Activated B cell treated with CpG ODN at 0.5 μM for 24 hours (primary cell): Measurements from ENCODE around the gene ME1. TPM values are rescaled to one million over a fixed set of nuclear protein-coding genes. Genes with fewer than 3 reads are reported as not detected.
"Not testable (repeated sequence)": the region's sequence is repeated elsewhere in the genome, so short reads cannot be mapped to it uniquely, and the experiment has no call there.

Experiments
- ATAC-seq: fragments of 200-7000 bp; cut with Tn5 transposase; one replicate; pipeline ENCODE4 v1.10.0; 2021; ENCODE audit warnings: low read depth, mild to moderate bottlenecking, moderate library complexity
- CTCF ChIA-PET: fragments of 350-600 bp; sonication (Branson Sonifier 250); formaldehyde crosslinking; loops from one replicate; lab custom pipeline; 2021; ENCODE audit warnings: antibody characterized with exemption; lab: Charles Lee
- POLR2A ChIA-PET: fragments of 350-600 bp; sonication (Branson Sonifier 250); formaldehyde crosslinking; loops from one replicate; lab custom pipeline; 2021; ENCODE audit warnings: antibody characterized with exemption; lab: Charles Lee
- DNase-seq: peaks from one replicate; pipeline ENCODE4 v3.0.0; 2022
- H3K27ac Mint-ChIP-seq: one replicate; pipeline ENCODE4 v1.8.0; 2020; ENCODE audit warnings: mixed read lengths
- H3K27me3 Mint-ChIP-seq: one replicate; pipeline ENCODE4 v1.8.0; 2021; ENCODE audit warnings: mixed read lengths
- H3K36me3 Mint-ChIP-seq: one replicate; pipeline ENCODE4 v1.8.0; 2021; ENCODE audit warnings: low read depth, mixed read lengths
- H3K4me1 Mint-ChIP-seq: one replicate; pipeline ENCODE4 v1.8.0; 2021; ENCODE audit warnings: mixed read lengths
- H3K4me3 Mint-ChIP-seq: one replicate; pipeline ENCODE4 v1.8.0; 2020; ENCODE audit warnings: mild to moderate bottlenecking, mixed read lengths
- H3K9me3 Mint-ChIP-seq: one replicate; pipeline ENCODE4 v1.8.0; 2020; ENCODE audit warnings: mixed read lengths
- CTCF ChIP-seq: fragments of 200-600 bp; IDR thresholded peaks from one replicate; pipeline ENCODE4 v1.8.0; 2022; ENCODE audit warnings: antibody characterized with exemption, mild to moderate bottlenecking
- intact Hi-C: fragments of 100-400 bp; cut with micrococcal nuclease; formaldehyde crosslinking; loops from one replicate; pipeline ENCODE4 v1.15.1; 2024
- total RNA-seq: library from RNA; stranded (reverse); gene quantifications from 2 replicates; pipeline ENCODE4 v1.2.3, GENCODE V29; 2022

The ME1 gene
- total RNA-seq, 1 donor from 2014 or later = not detected

DNA sequence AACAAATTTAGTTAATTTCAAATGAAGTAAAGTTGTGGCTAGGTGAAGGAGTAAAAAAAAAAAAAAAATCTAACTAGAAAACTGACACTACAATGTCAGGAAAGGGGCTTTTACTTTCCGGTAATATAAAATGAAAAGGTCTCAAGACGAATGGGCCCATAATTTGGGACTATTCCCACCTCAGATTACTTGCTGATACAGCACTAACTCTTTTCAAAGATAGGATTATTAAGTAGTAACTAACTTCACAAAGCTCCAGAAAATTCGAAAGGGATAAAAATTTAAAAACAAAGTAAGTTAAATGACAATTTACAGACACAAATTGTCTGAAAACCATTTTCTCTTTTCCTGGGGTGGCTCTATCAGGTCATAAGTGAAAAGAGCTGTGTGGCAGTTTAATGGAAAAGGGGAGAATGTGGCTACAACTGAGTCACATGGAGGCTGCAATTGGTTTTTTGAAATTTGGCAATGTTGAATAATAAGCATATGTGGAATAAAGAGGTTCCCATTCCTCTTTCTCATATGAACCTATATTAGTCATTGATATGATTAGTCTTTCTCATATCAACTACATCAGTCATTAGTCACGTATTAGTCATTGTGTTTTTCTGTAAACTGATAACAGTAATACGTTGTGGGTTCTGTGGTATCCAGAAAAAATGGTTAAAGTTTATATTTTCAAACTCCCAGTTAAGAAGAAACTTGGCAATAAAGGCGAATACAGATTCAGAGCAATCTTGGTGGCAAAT is 159.7 kb downstream of the ME1 start:
- H3K4me3 Mint-ChIP-seq = no peak overlapping the region
- no peak overlapping the region for H3K27ac Mint-ChIP-seq
- TF ChIP-seq CTCF = no peak
- H3K9me3 Mint-ChIP-seq = no peaks in the 10 kb centered on the region
- no peak for DNase-seq
- ATAC-seq = no peak
- H3K36me3 Mint-ChIP-seq = no peaks in the 10 kb centered on the region
- H3K4me1 Mint-ChIP-seq = no peaks in the 10 kb centered on the region
- ChIA-PET POLR2A (no interaction called here), CTCF (no interaction called here)
- intact Hi-C loops = no loop called here
- H3K27me3 Mint-ChIP-seq = no peaks in the 10 kb centered on the region

DNA sequence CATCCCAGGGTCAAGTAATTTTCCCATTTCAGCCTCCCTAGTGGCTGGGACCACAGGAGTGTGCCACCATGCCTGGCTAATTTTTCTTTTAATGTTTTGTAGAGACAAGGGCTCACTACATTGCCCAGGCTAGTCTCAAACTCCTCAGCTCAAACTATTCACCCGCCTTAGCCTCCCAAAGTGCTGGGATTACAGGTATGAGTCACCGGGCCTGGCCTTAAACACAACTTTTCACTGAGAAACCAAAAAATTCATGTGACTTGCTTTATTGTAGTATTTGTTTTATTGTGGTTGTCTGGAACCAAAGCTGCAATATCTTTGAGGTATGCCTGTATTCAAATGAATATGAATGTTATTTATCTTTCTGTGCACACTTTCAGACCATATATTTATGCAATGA is 165.5 kb downstream of the ME1 start:
- no peaks in the 10 kb centered on the region for H3K9me3 Mint-ChIP-seq
- no peak overlapping the region for H3K4me3 Mint-ChIP-seq
- H3K36me3 Mint-ChIP-seq = no peaks in the 10 kb centered on the region
- no peak overlapping the region for H3K27ac Mint-ChIP-seq
- ChIA-PET CTCF (no interaction called here), POLR2A (no interaction called here)
- no peak for DNase-seq
- TF ChIP-seq CTCF = no peak
- intact Hi-C loops = no loop called here
- no peaks in the 10 kb centered on the region for H3K27me3 Mint-ChIP-seq
- H3K4me1 Mint-ChIP-seq = no peaks in the 10 kb centered on the region
- ATAC-seq = no peak

DNA sequence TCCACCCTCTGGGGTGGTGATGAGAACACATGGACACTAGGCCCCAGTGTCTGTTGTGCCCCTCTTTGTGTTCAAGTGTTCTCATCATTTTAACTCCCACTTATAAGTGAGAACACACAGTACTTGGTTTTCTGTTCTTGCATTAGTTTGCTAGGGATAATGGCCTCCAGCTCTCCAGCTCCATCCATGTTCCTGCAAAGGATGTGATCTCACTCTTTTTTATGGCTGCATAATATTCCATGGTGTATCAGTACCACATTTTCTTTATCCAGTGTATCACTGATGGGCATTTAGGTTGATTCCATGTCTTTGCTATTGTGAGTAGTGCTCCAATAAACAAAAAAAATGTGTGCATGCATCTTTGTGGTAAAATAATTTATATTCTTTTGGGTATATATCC is 170.3 kb downstream of the ME1 start:
- POLR2A ChIA-PET = no interaction called here
- no peaks in the 10 kb centered on the region for H3K36me3 Mint-ChIP-seq

GRCh38 chr6:83258517-83258916 is 172.3 kb downstream of the ME1 start:
- Mint-ChIP-seq H3K27ac (no peak overlapping the region), H3K4me3 (no peak overlapping the region), H3K36me3 (no peaks in the 10 kb centered on the region), H3K4me1 (no peaks in the 10 kb centered on the region), H3K27me3 (peaks cover 2% of the 10 kb centered on the region), H3K9me3 (no peaks in the 10 kb centered on the region)
- CTCF ChIA-PET = no interaction called here
- ATAC-seq (no peak), DNase-seq (no peak)
- intact Hi-C loops = no loop called here
- no peak for TF ChIP-seq CTCF
- POLR2A ChIA-PET = no interaction called here

More for the DNA sequence above, 170.3 kb downstream of the ME1 start:
- intact Hi-C loops = no loop called here
- Mint-ChIP-seq H3K9me3 (no peaks in the 10 kb centered on the region), H3K27ac (no peak overlapping the region), H3K4me1 (no peaks in the 10 kb centered on the region), H3K27me3 (no peaks in the 10 kb centered on the region), H3K4me3 (no peak overlapping the region)
- CTCF ChIA-PET = no interaction called here
- DNase-seq (no peak), ATAC-seq (no peak)
- no peak for TF ChIP-seq CTCF

DNA sequence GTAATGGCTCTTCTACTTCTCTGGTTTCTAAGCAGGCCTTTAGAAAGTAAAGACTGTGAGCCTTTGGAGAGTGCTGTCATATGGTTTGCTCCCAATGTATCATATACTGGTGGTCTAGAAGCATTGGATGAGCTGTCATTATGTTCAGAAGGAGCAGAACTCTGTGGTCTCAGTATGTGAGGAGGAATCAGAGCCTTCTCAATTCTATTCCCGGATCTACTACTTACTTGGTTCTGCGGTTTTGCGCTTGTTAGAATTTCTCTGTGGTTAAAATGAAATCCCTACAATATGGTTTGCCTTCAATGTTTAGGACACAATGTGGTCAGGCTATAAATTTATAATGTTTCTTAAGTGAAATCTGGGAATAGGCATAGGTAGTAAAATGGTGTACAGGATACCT is 173.1 kb downstream of the ME1 start:
- no peak overlapping the region for H3K4me3 Mint-ChIP-seq
- ATAC-seq = no peak
- no peak for TF ChIP-seq CTCF
- H3K27me3 Mint-ChIP-seq = peaks cover 2% of the 10 kb centered on the region
- POLR2A ChIA-PET = no interaction called here
- CTCF ChIA-PET = no interaction called here
- no peaks in the 10 kb centered on the region for H3K36me3 Mint-ChIP-seq
- no peaks in the 10 kb centered on the region for H3K4me1 Mint-ChIP-seq
- no peak overlapping the region for H3K27ac Mint-ChIP-seq
- DNase-seq = no peak
- H3K9me3 Mint-ChIP-seq = no peaks in the 10 kb centered on the region
- intact Hi-C loops = no loop called here

- CTCF ChIA-PET, H3K27me3 Mint-ChIP-seq, H3K36me3 Mint-ChIP-seq, H3K4me1 Mint-ChIP-seq, DNase-seq, ATAC-seq, H3K27ac Mint-ChIP-seq, POLR2A ChIA-PET, intact Hi-C loops, H3K4me3 Mint-ChIP-seq, H3K9me3 Mint-ChIP-seq: not testable (repeated sequence)
Observed at GRCh38 chr6:83256719-83257118, 174.1 kb downstream of the ME1 start.
